Omental fat pad (tissue), 4 donors: ENCODE results near the gene FAM83F. TPM values are rescaled to one million over a fixed set of nuclear protein-coding genes. Genes with fewer than 3 reads are reported as not detected.

ENCODE experiments used
- ATAC-seq: fragments of 150-250 bp; one replicate; pipeline ENCODE4 v1.9.1; 2016; ENCODE audit warnings: mild to moderate bottlenecking, moderate library complexity; ENCODE audit not compliant: low FRiP score
- DNase-seq: peaks from one replicate; pipeline ENCODE4 v3.0.0-alpha.2; 2019; ENCODE audit warnings: low spot score
- total RNA-seq, 4 donors: library from RNA; depleted of rRNA; stranded (reverse); fragments of >200 nt; gene quantifications; one replicate each; pipeline ENCODE4 v1.1.0, GENCODE V29; 2016
- TF ChIP-seq, protein P1 (sequence below), 3 donors: fragments of 450-650 bp; IDR thresholded peaks; one replicate each; pipeline ENCODE4 v1.5.1; 2016 to 2017; ENCODE audit warnings: antibody characterized with exemption in 3 of 3, mild to moderate bottlenecking in 3 of 3, moderate library complexity in 2 of 3

Gene FAM83F
- total RNA-seq, 4 donors from 2014 or later = 0.37 to 0.84 (median 0.57) TPM

DNA sequence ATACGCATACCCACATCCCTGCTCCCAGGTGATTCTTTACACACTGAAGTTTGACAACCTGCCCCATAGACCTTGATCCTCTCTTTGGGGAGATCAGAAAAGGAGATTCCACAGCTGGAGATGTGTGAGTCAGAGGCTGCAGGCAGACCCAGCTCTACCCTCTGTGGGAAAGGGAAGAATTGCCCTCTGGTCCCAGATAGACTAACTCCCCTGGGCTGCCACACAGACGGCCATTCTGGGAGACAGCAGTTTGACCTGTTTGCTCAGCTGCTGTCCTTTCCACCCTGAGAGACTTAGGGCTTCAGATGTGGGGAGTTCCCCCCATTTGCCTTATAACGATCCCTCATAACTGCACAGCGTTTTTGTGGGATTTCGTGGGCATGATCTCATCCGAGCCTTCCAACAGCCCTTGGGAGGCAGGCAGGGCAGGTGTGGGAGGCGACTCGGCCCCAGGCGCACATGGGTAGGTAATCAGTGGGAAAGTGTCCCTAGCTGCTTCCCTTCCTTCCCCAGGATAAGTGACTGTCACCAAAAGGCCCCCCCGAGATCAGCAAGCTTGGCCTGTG lies 14.1 kb downstream of the FAM83F start:
- TF ChIP-seq, protein P1, sequence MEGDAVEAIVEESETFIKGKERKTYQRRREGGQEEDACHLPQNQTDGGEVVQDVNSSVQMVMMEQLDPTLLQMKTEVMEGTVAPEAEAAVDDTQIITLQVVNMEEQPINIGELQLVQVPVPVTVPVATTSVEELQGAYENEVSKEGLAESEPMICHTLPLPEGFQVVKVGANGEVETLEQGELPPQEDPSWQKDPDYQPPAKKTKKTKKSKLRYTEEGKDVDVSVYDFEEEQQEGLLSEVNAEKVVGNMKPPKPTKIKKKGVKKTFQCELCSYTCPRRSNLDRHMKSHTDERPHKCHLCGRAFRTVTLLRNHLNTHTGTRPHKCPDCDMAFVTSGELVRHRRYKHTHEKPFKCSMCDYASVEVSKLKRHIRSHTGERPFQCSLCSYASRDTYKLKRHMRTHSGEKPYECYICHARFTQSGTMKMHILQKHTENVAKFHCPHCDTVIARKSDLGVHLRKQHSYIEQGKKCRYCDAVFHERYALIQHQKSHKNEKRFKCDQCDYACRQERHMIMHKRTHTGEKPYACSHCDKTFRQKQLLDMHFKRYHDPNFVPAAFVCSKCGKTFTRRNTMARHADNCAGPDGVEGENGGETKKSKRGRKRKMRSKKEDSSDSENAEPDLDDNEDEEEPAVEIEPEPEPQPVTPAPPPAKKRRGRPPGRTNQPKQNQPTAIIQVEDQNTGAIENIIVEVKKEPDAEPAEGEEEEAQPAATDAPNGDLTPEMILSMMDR (IDR thresholded peaks at IDR 0.05) = no peak
- ATAC-seq = no peak
- DNase-seq = no peak

DNA sequence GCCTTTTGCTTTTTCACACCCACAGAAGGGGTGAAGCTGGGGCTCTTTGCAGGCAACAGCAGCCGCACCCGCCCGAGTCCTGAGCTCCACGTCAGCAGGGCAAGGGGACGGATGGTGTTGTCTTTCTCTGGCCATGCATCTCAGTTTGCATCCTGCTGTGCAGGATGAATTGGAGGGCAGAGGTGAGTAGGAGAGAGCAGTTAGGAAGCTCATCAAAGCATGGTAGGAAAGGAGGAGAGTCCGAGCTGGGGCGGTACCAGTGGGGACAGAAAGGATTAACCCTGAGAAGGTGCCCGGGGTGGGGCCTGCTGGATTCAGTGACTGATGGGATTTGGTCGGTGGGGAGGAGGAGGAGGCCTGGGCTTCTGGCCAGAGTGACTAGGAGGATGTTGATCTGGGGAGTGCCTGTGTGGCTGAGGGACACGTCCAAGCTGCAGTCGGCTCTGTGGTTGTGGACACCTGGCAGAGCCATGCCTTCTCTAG lies 14.6 kb downstream of the FAM83F start:
- DNase-seq (no peak), ATAC-seq (no peak)
- TF ChIP-seq, protein P1 (IDR thresholded peaks at IDR 0.05) = no peak

DNA sequence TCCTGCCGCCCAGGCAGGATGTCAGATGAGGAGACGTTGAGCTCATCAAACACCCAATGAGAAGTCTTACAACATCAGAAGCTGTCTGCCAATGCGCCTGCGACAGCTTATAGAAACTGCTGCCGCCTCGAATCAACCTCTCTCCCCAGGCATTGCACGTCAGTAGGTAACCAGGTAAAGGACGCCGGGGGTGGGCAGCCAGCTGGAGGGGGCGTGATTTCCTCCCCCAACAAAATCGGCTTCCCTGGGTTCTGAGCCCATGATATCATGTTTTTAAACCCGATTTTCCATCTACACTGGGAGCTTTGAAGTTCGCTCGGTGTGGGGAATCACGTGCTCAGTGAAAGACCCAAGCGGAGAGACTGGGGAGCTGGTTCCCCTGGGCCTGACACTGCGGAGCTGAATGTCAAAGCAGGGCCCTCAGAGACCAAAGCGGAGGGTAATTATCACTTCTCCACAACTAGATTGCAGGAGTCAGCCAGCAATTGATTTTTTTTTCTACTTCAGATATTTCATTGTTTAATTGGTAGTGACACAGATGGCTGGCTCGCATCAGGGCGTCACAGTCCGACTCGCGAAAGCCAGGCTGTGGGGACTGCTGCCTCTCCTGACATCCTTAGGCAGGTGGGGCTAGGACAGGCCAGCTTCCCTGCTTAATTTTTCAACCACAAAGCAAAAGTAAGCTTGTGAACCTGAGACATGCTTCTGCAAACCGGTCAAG lies 15.4 kb downstream of the FAM83F start:
- TF ChIP-seq, protein P1 (IDR thresholded peaks at IDR 0.05) = no peak
- DNase-seq (no peak), ATAC-seq (no peak)

DNA sequence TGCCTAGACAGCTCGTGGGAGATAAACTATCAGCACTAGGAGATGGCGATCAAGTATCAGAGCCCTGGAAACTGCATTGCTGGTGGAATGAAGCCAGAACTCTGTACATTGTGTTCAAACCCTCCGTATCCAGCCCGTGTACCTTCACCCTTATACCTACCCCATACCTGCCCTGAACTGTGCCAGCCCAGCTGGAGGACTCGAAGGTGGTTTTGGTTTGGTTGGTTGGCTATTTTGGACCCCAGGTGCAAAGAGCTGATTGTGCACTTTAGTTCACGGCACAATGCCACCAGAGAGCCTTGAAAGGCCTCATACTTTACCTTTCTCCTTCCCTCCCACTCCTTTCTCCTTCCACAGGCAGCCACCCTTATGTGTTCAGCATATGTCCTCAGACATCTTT lies 16.0 kb downstream of the FAM83F start:
- DNase-seq (no peak), ATAC-seq (no peak)

DNA sequence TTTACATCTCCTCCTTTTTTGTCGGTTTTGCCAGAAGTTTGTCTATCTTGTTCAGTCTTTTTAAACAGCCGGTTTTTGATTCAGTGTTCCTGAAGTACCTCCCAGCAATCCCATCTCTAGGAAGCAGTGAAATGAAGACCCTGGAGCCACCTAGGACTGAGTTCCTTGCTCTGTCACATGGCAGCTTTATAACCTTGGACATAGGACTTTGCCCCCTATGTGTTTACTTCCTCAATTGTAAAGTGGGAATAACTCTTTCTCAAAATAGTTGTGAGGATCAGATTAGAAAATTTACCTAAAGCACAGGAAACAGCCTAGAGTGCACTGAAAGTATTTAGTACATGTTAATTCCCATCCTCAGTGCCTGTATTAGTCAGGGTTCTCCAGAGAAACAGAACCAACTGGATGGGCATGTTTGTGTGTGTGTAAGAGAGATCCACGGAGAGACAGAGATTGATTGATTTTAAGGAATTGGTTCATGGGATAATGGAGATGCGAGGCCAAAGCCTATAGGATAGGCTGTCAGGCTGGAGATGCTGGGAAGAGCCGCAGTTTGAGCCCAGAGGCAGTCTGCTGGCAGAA lies 20.0 kb downstream of the FAM83F start:
- TF ChIP-seq, protein P1 (IDR thresholded peaks at IDR 0.05) = no peak
- ATAC-seq (no peak), DNase-seq (no peak)

More for the DNA sequence above, 16.0 kb downstream of the FAM83F start:
- TF ChIP-seq, protein P1 (IDR thresholded peaks at IDR 0.05) = no peak

DNA sequence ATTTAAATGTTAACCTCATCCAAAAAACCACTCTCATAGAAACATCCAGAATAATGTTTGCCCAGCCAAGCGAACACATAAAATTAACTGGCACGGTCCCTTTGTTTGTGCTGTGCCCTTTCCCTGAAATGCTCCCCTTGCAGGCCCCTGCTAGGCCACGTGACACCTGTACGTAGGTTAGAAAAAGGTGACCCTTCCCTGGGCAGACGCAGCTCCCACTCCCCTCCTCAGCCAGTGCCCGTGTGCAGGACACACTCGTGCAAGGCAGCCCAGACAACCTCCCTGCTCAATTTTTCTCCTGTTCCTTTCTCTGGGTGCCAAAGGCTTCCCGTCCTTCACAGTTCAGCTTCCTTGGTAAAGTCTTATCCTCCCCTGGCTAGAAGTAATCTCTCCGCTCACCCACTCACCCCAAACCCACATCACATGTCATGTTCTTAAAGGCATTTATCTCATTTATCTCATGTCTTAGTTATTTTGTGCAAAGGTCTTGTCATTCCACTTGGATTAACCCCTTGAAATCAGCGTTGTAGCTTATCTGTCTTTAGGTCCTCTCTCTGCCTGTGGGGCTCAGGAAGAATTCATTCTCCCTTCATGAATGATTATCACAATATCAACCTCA lies 20.7 kb downstream of the FAM83F start:
- DNase-seq (no peak), ATAC-seq (no peak)
- TF ChIP-seq, protein P1 (IDR thresholded peaks at IDR 0.05) = no peak
